ENCODE measurements around the gene C10orf67. TPM values are rescaled to one million over a fixed set of nuclear protein-coding genes. Genes with fewer than 3 reads are reported as not detected.
A peak's percentile ranks its signal among the peaks of the same experiment; 100 is the strongest.

C10orf67 gene
- total RNA-seq, 1 donor from 2014 or later = not detected

DNA sequence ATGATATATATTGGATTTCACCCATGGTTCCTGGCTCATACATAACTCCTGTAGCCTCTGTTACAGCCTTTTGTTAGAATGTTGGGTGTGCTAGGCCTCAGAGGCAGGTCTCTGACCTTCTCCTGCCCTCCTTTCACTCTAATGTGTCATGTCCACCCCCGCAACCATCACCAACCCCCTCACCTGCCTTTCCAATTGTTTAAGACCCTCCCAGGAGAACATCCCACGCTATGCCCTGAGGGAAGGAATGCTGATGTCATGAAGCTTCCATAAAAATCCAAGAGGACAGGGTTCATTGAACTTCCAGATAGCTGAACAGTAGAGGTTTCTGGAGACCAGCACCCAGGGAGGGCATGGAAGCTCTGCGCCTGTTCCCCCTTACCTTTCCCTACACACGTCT lies 30.8 kb upstream of the C10orf67 start:
- intact Hi-C loops (cut with micrococcal nuclease) = no loop called here
- Mint-ChIP-seq H3K4me1 (peaks cover 5% of the 10 kb centered on the region), H3K4me3 (no peak overlapping the region), H3K9me3 (no peaks in the 10 kb centered on the region), H3K27me3 (peaks cover under 1% of the 10 kb centered on the region), H3K36me3 (ENCODE audit: low read depth) (no peaks in the 10 kb centered on the region), H3K27ac (peak overlapping the region; percentile 18)
- POLR2A ChIA-PET = no interaction called here
- CTCF ChIA-PET = no interaction called here
- TF ChIP-seq, protein P1, sequence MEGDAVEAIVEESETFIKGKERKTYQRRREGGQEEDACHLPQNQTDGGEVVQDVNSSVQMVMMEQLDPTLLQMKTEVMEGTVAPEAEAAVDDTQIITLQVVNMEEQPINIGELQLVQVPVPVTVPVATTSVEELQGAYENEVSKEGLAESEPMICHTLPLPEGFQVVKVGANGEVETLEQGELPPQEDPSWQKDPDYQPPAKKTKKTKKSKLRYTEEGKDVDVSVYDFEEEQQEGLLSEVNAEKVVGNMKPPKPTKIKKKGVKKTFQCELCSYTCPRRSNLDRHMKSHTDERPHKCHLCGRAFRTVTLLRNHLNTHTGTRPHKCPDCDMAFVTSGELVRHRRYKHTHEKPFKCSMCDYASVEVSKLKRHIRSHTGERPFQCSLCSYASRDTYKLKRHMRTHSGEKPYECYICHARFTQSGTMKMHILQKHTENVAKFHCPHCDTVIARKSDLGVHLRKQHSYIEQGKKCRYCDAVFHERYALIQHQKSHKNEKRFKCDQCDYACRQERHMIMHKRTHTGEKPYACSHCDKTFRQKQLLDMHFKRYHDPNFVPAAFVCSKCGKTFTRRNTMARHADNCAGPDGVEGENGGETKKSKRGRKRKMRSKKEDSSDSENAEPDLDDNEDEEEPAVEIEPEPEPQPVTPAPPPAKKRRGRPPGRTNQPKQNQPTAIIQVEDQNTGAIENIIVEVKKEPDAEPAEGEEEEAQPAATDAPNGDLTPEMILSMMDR (IDR thresholded peaks at IDR 0.05) = no peak
- no peak for DNase-seq
- no peak for ATAC-seq (ENCODE audit: low read depth)

DNA sequence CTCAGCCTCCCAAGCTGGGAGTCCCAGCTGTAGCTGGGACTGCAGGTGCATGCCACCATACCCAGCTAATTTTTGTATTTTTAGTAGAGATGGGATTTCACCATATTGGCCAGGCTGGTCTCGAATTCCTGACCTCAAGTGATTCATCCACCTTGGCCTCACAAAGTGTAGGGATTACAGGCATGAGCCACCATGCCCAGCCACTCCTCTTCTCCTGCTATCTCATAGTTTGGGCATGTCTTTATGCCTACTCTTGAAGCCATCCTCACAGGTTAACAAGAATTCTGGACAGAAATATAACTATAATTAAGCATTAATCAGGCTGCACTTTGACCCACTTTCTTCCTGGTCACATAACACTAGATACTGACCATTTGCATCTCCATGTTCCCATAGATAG lies 28.6 kb upstream of the C10orf67 start:
- TF ChIP-seq, protein P1 (IDR thresholded peaks at IDR 0.05) = no peak
- H3K4me3 Mint-ChIP-seq = no peak overlapping the region
- ATAC-seq (ENCODE audit: low read depth) (no peak), DNase-seq (no peak)
- peaks cover 24% of the 10 kb centered on the region for H3K4me1 Mint-ChIP-seq
- no peak overlapping the region for H3K27ac Mint-ChIP-seq
- CTCF ChIA-PET = no interaction called here
- no peaks in the 10 kb centered on the region for H3K36me3 Mint-ChIP-seq (ENCODE audit: low read depth)
- H3K9me3 Mint-ChIP-seq = no peaks in the 10 kb centered on the region
- intact Hi-C loops (cut with micrococcal nuclease) = no loop called here
- H3K27me3 Mint-ChIP-seq = peaks cover 7% of the 10 kb centered on the region
- POLR2A ChIA-PET = no interaction called here

DNA sequence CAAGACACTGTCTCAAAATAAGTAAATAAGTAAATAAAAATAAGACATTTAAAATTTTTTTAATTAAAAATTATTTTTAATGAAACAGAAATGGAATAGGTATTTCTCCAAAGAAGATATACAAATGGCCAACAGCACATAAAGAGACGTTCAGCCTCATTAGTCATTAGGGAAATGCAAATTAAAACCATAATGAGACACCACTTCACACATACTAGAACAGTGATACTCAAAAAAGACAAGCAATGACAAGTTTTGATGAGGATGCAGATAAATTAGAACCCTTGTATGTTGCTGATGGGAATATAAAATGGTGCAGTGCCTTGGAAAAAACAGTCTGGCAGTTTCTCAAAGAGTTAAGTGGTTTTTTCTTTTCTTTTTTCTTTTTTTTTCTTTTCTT lies 26.5 kb upstream of the C10orf67 start:
- ChIA-PET CTCF (no interaction called here), POLR2A (no interaction called here)
- DNase-seq (no peak), ATAC-seq (ENCODE audit: low read depth) (no peak)
- peaks cover 12% of the 10 kb centered on the region for H3K27me3 Mint-ChIP-seq
- H3K36me3 Mint-ChIP-seq (ENCODE audit: low read depth) = no peaks in the 10 kb centered on the region
- H3K4me3 Mint-ChIP-seq = no peak overlapping the region
- H3K4me1 Mint-ChIP-seq = peaks cover 29% of the 10 kb centered on the region
- H3K27ac Mint-ChIP-seq = no peak overlapping the region
- intact Hi-C loops (cut with micrococcal nuclease) = no loop called here
- TF ChIP-seq, protein P1 (IDR thresholded peaks at IDR 0.05) = no peak
- H3K9me3 Mint-ChIP-seq = no peaks in the 10 kb centered on the region

DNA sequence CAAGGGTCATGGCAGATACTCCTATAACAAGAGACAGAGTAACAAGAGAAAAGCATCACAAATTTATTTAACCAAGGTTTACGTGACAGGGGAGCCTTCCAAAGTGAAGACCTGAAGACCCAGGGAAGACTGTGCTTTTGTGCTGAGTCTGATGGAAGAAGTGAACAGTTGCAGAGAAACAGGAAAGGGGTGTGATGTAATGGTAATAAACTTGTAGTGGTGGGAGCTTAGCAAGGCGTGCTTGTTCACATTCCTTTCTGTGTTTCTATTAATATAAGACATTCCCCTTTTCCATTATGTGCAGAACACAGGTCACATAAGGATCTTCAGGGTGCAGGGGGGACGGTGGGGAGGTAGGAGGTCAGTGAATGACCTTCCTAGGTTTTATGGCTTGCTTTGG lies 25.5 kb upstream of the C10orf67 start:
- Mint-ChIP-seq H3K4me1 (peaks cover 29% of the 10 kb centered on the region), H3K27ac (peak overlapping the region; percentile 30)
- TF ChIP-seq, protein P1 (IDR thresholded peaks at IDR 0.05) = no peak

DNA sequence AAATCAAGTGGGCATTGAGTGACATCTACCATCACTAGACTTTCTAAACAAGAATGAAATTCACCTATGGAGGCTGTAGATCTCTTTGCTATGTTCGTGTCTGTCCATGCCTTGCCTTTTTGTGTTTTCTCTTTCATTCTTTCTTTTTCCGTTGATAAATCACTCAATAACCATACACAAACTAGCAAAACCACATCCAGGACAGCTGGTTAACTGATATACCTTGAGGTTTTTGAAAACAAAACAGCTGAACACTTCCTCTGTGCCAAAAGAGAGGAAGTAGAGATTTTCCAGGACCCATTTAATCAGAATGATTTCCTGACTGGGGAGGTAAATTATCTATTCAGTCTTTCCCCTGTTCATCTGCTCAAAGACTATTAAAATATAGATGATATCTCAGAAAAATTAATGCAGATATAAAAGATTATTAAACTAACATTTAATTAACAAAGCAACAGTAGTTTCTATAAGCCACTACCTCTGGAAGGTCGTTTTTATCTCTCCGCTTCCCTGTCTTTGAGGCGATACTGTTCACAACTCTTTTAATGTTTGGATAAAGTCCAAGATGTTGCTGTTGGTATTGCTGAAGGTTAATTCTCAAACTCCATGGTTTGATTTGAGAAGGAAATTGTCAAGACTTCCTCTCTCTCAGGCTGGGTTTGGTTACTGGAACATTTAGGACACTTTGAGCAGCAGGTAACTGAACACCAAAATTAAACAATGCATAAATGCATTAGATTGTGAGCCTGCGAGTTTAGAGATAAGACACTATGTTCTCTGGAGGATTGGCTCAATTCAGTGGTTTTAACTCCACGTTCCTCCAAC lies 24.4 kb upstream of the C10orf67 start:
- peaks cover 21% of the 10 kb centered on the region for H3K27me3 Mint-ChIP-seq
- no peak for DNase-seq
- no peaks in the 10 kb centered on the region for H3K9me3 Mint-ChIP-seq
- no peaks in the 10 kb centered on the region for H3K36me3 Mint-ChIP-seq (ENCODE audit: low read depth)
- peak; percentile 70 for ATAC-seq (ENCODE audit: low read depth)
- intact Hi-C loops (cut with micrococcal nuclease) = no loop called here
- peak overlapping the region; percentile 60 for H3K4me3 Mint-ChIP-seq
- ChIA-PET CTCF (no interaction called here), POLR2A (interaction anchor here (0.8 kb wide), 1 partner anchor 70 kb away, joined by 3 read pairs; the partner anchor contains the start of gene OTUD1)
- TF ChIP-seq, protein P1 (IDR thresholded peaks at IDR 0.05) = no peak
- H3K27ac Mint-ChIP-seq = no peak overlapping the region
- peaks cover 34% of the 10 kb centered on the region for H3K4me1 Mint-ChIP-seq

More for the DNA sequence above, 25.5 kb upstream of the C10orf67 start:
- ATAC-seq (ENCODE audit: low read depth) (no peak), DNase-seq (no peak)
- Mint-ChIP-seq H3K36me3 (ENCODE audit: low read depth) (no peaks in the 10 kb centered on the region), H3K4me3 (no peak overlapping the region), H3K9me3 (no peaks in the 10 kb centered on the region), H3K27me3 (peaks cover 18% of the 10 kb centered on the region)
- intact Hi-C loops (cut with micrococcal nuclease) = no loop called here
- ChIA-PET CTCF (no interaction called here), POLR2A (no interaction called here)
